CMK (cell line): Measurements from ENCODE around the gene RARRES1.
"Not testable (repeated sequence)": the region's sequence is repeated elsewhere in the genome, so short reads cannot be mapped to it uniquely, and the experiment has no call there.

ENCODE experiments used
- DNase-seq: peaks from one replicate; pipeline ENCODE4 v3.0.0-alpha.2; 2010; ENCODE audit warnings: low read depth

RARRES1 gene

DNA sequence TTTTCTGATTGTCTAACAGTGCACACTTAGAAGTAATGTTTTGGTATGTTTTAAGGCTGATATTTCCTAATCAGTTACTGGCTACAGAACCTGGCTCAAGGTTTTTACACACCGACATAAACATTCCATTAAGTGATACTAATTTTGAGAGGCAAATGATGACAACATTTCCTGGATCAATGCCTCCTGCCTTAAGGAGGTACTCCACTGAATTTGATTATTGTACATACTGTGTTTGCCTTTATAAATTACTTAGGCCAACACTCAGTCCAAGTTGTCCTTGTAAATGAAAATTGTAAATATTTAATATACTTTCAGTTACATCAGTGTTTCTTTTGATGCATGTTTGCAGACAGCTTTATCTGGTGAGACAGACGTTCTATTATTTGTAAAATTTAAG, 35.6 kb downstream of the RARRES1 start:
- no peak for DNase-seq

GRCh38 chr3:158693866-158694456, 38.3 kb downstream of the RARRES1 start:
- DNase-seq: not testable (repeated sequence)

- no peak for DNase-seq
Measured at GRCh38 chr3:158685159-158685558, 47.1 kb downstream of the RARRES1 start.

DNA sequence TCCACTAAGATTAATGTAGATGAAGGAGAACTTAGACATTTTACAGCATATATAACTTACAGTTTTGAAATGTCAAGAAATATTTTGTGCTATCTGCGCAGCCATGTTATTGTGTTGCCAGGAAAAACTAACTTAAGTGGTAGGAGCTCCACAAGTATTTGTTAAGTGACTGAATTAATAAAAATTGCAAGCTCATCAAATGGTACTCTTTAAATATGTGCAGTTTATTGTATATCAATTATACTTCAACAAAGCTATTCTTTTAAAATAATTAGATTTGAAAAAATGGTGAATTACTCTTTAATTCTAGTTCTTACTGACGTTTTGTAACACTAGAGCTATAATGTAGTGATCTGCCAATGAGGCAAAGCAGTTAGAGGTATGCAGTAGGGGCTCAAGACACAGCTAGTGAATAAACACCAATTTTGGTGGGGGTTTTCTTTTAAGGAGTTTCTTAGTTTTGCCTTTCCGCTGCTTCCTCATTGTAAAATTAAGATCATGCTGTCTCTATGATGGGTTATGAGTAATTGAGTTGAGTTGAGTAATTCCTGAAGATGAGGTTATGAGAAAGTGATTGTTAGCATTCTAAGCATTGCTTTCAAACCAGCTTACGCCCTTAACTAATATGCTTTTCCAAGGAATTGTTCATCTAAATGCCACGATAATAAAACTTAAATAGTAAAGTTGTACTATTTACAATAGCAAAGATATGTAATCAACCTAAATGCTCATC, 48.9 kb downstream of the RARRES1 start:
- no peak for DNase-seq

- no peak for DNase-seq
Measured at GRCh38 chr3:158680861-158681260, 51.4 kb downstream of the RARRES1 start.

- DNase-seq: peak; percentile 3
Measured at GRCh38 chr3:158679547-158680000, 52.7 kb downstream of the RARRES1 start.

GRCh38 chr3:158678687-158679086, 53.6 kb downstream of the RARRES1 start:
- no peak for DNase-seq

- peak; percentile 70 for DNase-seq
Measured at GRCh38 chr3:158672215-158673176, 59.8 kb downstream of the RARRES1 start, which contains the start of gene LXN. Gene LXN, minus strand, starts transcription at chr3:158672648. Its CDS starts 170 bp downstream, at chr3:158672478.

DNA sequence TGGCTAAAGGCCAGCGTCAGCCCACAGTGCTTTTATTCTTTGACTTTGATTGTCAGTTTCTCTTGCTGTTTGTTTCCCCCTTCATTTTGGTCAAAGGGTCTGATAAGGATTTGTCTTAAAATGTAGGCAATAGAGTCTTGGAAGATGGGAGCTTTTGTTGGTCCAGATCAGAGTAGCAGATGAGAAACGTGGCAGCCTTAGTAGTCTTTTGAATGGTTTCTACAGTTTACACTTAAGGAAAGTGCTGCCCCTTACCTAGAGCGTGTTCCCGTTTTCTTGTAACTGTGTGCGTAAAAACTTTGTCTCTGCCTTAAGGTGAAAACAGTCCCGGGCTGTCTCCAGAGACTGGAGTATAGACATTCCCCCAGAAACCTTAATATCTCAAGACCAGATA, 60.4 kb downstream of the RARRES1 start:
- DNase-seq: no peak

DNA sequence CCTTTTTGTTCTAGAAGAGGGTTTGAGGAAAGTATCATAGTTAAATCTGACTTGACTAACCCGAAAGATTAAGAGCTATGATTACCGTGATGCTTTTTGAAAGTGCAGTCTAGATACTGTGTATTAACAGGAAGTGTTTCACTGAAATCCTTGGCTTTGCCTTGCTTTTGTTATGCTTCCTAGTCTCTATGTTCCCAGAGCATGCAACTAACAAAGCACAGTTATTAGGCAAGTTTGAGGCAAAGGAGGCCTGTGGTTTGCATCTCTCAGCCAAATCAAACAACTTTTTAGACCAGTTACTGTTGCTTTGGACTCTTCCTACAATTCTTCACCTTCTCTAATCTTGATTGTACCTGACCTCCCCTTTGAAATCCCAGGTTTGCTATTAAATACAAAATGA, 63.8 kb downstream of the RARRES1 start:
- no peak for DNase-seq

- no peak for DNase-seq
Measured at GRCh38 chr3:158666416-158666815, 65.8 kb downstream of the RARRES1 start.

DNA sequence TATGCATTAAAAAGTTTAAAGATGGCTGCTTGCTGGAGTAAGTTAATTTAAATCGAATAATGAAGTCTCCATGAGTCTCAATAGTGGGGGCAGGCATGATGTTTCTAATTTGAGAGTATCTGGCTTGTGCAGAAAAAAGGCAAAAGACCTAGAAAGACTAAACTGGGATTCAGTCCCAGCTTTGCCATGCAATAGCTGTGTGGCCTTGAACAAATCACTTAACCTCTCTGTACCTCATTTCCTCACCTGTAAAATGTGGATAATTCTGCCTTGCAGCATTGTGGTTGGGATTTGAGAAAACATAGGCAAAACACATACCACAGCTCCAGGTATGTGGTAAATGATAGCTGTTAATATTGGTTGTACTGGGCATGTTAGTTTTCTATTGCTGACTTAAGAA, 68.4 kb downstream of the RARRES1 start:
- no peak for DNase-seq

GRCh38 chr3:158663246-158663645, 69.0 kb downstream of the RARRES1 start:
- no peak for DNase-seq

- no peak for DNase-seq
Measured at GRCh38 chr3:158660711-158661110, 71.5 kb downstream of the RARRES1 start.

DNA sequence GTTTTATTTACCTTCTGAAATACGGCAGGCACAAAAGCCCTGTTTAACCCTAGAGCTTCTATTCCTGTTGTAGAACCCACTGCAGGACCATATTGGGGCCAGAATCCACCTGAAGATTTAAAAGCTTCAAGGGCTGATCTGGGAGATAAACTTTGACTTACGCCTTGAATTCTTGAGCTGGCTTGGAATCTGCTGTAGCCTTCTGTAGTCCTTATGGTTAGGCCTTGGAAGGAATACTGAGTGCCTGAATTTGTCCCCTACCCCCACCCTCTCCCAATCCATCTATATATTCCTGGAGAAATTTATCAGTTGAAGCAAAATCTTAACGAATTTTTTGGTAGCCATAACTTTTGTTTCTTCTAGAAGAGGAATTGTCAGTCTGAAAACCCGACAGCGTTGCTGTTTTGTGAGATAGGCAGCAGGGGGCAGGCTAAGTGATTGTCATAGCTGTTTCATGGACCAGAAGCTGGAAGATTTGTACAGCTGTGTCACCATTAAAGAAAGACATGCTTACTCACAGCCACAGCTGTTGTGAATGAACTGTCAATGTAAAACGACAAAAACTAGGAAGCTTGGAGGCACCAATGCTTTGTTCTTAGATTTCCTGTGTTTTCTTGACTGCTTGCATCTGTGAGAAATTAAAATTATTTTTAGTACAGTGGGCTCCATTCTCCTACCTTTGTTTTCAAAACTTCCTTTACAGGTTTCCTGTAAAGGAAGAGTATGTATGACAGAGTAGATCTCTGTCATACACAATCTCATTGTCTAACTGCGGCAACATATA, 72.6 kb downstream of the RARRES1 start:
- DNase-seq: peak; percentile 21

- no peak for DNase-seq
Measured at GRCh38 chr3:158658889-158659288, 73.4 kb downstream of the RARRES1 start.

- no peak for DNase-seq
Measured at GRCh38 chr3:158652463-158652862, 79.8 kb downstream of the RARRES1 start.

- no peak for DNase-seq
Measured at GRCh38 chr3:158651192-158651591, 81.1 kb downstream of the RARRES1 start.

DNA sequence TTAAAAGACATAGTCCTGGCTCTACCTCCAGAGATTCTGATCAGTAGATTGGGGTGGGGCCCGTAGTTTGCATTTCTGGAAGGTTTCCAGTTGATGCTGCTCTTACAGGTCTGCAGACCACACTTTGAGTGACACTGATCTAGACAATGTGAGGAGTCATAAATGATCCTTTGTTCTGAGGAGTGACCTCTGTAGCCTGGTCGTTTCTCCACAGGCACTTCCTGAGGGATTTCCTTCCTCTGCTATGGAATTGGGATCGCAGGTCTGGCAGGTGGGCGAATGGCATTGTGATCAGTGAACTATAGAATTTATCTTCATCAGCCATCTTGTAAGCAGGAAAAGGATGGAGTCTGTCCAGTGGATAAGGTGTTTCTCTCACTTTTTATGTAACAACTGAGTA, 82.5 kb downstream of the RARRES1 start:
- DNase-seq: no peak
